ENCODE measurements around the gene AGBL1. TPM values are rescaled to one million over a fixed set of nuclear protein-coding genes. Genes with fewer than 3 reads are reported as not detected.

AGBL1 gene
- total and polyA plus RNA-seq, 4 donors: not detected

- TF ChIP-seq YY1 (IDR thresholded peaks at IDR 0.05): no peak
- no peak for TF ChIP-seq REST (IDR thresholded peaks at IDR 0.05)
These were observed 324.4 kb downstream of the AGBL1 start (continued) for GRCh38 chr15:86403914-86404583.

GRCh38 chr15:86408261-86408660 is 328.6 kb downstream of the AGBL1 start:
- Histone ChIP-seq H3K4me1 (ENCODE audit: control insufficient read depth in 4 of 4, insufficient read depth in 4 of 4, low read length in 3 of 4) (no peaks in the 10 kb centered on the region), H3K27ac (ENCODE audit: low read depth in 1 of 2, low read length in 2 of 2) (no peak overlapping the region), H3K4me3 (ENCODE audit: low read depth in 1 of 3, low read length in 3 of 3) (no peak overlapping the region), H3K27me3 (ENCODE audit: control insufficient read depth in 4 of 4, insufficient read depth in 4 of 4, low read length in 3 of 4) (peaks cover 0 to under 1% (median 0%) of the 10 kb centered on the region in 4 donors), H3K9ac (ENCODE audit: low read depth in 1 of 2, low read length in 2 of 2) (no peak overlapping the region), H3K36me3 (ENCODE audit: control insufficient read depth in 4 of 4, insufficient read depth in 3 of 4, low read depth in 1 of 4, low read length in 3 of 4) (no peaks in the 10 kb centered on the region), H3K9me3 (ENCODE audit: control insufficient read depth in 4 of 4, low read length in 3 of 4) (no peaks in the 10 kb centered on the region)
- WGBS: 64% methylated on average over 3 of the region's 3 CpGs
- DNase-seq (ENCODE audit: low spot score): no peak
- TF ChIP-seq ATF3 (IDR thresholded peaks at IDR 0.05) (no peak), JUND (IDR thresholded peaks at IDR 0.05) (no peak), ZBTB33 (IDR thresholded peaks at IDR 0.05) (no peak), EGR1 (IDR thresholded peaks at IDR 0.05; ENCODE audit: low read depth in 2 of 2) (no peak), FOXA2 (IDR thresholded peaks at IDR 0.05) (no peak), FOXA1 (IDR thresholded peaks at IDR 0.05) (no peak), HNF4A (conservative IDR thresholded peaks at IDR 0.05) (no peak), MAX (IDR thresholded peaks at IDR 0.05) (no peak), REST (IDR thresholded peaks at IDR 0.05) (no peak), RXRA (IDR thresholded peaks at IDR 0.05) (no peak), YY1 (IDR thresholded peaks at IDR 0.05) (no peak), RAD21 (IDR thresholded peaks at IDR 0.05) (no peak), GABPA (IDR thresholded peaks at IDR 0.05 in 1 of 2, conservative IDR thresholded peaks at IDR 0.05 in 1 of 2) (no peak), NR2F2 (IDR thresholded peaks at IDR 0.05) (no peak), HNF4G (IDR thresholded peaks at IDR 0.05) (no peak), CTCF (IDR thresholded peaks at IDR 0.05; ENCODE audit: low read depth, low read length, missing input control) (no peak), SP1 (IDR thresholded peaks at IDR 0.05) (no peak), TAF1 (conservative IDR thresholded peaks at IDR 0.05) (no peak)
